ENCODE measurements around the gene PAX2.

DNA sequence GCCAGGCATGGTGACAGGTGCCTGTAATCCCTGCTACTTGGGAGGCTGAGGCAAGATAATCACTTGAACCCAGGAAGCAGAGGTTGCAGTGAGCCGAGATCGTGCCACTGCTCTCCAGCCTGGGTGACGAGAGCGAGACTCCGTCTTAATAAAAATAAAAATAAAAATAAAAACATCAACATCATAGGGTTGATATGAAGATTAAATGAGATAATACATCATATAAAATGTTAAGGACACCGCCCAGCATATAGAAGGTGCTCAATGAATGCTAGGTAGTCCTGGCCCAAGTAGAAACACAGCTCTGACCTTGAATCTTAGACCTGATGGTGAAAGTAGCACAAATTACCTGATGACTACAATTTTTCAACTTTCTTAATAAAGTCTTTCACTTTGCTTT lies 74.0 kb downstream of the PAX2 start:
- TF ChIP-seq, protein P1, sequence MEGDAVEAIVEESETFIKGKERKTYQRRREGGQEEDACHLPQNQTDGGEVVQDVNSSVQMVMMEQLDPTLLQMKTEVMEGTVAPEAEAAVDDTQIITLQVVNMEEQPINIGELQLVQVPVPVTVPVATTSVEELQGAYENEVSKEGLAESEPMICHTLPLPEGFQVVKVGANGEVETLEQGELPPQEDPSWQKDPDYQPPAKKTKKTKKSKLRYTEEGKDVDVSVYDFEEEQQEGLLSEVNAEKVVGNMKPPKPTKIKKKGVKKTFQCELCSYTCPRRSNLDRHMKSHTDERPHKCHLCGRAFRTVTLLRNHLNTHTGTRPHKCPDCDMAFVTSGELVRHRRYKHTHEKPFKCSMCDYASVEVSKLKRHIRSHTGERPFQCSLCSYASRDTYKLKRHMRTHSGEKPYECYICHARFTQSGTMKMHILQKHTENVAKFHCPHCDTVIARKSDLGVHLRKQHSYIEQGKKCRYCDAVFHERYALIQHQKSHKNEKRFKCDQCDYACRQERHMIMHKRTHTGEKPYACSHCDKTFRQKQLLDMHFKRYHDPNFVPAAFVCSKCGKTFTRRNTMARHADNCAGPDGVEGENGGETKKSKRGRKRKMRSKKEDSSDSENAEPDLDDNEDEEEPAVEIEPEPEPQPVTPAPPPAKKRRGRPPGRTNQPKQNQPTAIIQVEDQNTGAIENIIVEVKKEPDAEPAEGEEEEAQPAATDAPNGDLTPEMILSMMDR (IDR thresholded peaks at IDR 0.05; ENCODE audit: insufficient read depth, low read length) = no peak
- TF ChIP-seq GABPA (IDR thresholded peaks at IDR 0.05; ENCODE audit: low read depth) (no peak), SPI1 (IDR thresholded peaks at IDR 0.05; ENCODE audit: borderline replicate concordance, low read depth) (no peak)
